Nephron (organoid): ENCODE measurements around the gene VEGFB.

ENCODE experiments used
- H3K27ac Mint-ChIP-seq, 3 experiments: 2 replicates each; pipeline ENCODE4 v1.8.0; 2020; ENCODE audit warnings: mixed read lengths in 3 of 3, mild to moderate bottlenecking in 2 of 3, moderate library complexity in 1 of 3
- H3K27me3 Mint-ChIP-seq: 2 replicates; pipeline ENCODE4 v1.8.0; 2021; ENCODE audit warnings: low read depth, mild to moderate bottlenecking, moderate library complexity, mixed read lengths
- H3K36me3 Mint-ChIP-seq: 2 replicates; pipeline ENCODE4 v1.8.0; 2020; ENCODE audit warnings: low read depth, mixed read lengths
- H3K4me1 Mint-ChIP-seq: 2 replicates; pipeline ENCODE4 v1.8.0; 2020; ENCODE audit warnings: mixed read lengths
- H3K4me3 Mint-ChIP-seq, 3 experiments: 2 replicates each; pipeline ENCODE4 v1.8.0; 2020; ENCODE audit warnings: mild to moderate bottlenecking in 3 of 3, mixed read lengths in 3 of 3, moderate library complexity in 2 of 3
- H3K9me3 Mint-ChIP-seq: 2 replicates; pipeline ENCODE4 v1.8.0; 2020; ENCODE audit warnings: mixed read lengths
- TF ChIP-seq, protein P1 (sequence below), 3 experiments: fragments of 200-600 bp; sonication (generic); IDR thresholded peaks; one replicate each; pipeline ENCODE4 v1.5.0; 2021; ENCODE audit warnings: antibody characterized with exemption in 3 of 3; ENCODE audit not compliant: unreplicated experiment in 3 of 3

VEGFB gene

DNA sequence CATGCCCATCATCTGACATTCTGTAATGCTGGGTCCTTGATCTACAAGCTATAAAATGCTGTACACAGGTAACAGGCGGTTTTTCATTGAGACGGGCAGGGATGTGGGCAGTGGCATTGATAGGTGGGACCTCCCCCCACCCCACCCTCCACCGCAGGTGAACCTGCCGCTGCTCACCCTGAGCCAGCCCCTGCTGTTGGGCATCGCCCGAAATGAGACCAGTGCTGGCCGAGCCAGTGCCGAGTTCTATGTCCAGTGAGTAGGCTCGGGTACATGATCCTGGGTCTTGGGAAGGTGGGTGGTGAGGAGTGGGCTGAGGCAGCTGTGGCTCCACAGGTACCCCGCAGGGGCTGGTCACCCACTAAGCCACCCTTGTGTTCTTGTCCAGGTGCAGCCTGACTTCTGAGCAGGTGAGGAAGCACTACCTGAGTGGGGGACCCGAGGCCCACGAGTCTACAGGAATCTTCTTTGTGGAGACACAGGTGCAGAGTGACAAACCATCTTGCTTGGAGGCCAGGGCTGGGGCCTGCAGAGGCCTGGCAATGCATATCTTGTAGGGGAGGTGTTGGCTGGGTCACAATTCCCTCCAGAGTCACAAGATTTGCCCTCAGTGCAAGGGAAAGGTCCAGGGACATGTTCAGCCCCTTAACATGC is 5.2 kb upstream of the VEGFB start:
- Mint-ChIP-seq H3K36me3 (no peaks in the 10 kb centered on the region), H3K27ac (peak overlapping the region; percentile 51 to 89 (median 62)), H3K4me3 (peak overlapping the region; percentile 84 to 92 (median 89)), H3K4me1 (peaks cover 36% of the 10 kb centered on the region), H3K27me3 (peaks cover 4% of the 10 kb centered on the region), H3K9me3 (no peaks in the 10 kb centered on the region)
- TF ChIP-seq, protein P1, sequence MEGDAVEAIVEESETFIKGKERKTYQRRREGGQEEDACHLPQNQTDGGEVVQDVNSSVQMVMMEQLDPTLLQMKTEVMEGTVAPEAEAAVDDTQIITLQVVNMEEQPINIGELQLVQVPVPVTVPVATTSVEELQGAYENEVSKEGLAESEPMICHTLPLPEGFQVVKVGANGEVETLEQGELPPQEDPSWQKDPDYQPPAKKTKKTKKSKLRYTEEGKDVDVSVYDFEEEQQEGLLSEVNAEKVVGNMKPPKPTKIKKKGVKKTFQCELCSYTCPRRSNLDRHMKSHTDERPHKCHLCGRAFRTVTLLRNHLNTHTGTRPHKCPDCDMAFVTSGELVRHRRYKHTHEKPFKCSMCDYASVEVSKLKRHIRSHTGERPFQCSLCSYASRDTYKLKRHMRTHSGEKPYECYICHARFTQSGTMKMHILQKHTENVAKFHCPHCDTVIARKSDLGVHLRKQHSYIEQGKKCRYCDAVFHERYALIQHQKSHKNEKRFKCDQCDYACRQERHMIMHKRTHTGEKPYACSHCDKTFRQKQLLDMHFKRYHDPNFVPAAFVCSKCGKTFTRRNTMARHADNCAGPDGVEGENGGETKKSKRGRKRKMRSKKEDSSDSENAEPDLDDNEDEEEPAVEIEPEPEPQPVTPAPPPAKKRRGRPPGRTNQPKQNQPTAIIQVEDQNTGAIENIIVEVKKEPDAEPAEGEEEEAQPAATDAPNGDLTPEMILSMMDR (IDR thresholded peaks at IDR 0.05; ENCODE audit: unreplicated experiment in 3 of 3) = no peak

DNA sequence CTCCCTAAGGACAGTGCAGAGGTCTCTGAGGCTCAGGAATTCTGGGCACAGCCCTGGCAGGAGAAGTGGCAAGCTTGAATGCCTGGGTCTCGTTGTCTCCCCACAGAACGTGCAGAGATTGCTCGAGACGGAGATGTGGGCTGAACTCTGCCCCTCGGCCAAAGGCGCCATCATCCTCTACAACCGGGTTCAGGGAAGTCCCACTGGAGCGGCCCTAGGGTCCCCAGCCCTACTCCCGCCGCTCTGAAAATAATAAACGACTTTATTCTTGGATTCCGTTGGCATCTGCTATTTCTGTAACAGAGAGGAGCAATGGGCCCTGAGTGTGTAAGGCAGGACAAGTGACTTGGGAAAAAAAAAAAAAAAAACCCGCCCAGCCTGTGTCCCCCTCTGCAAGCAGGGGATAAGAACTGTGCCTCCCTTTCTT is 4.6 kb upstream of the VEGFB start:
- TF ChIP-seq, protein P1 (IDR thresholded peaks at IDR 0.05; ENCODE audit: unreplicated experiment in 3 of 3) = no peak
- peak overlapping the region; percentile 84 to 92 (median 89) for H3K4me3 Mint-ChIP-seq
- no peaks in the 10 kb centered on the region for H3K36me3 Mint-ChIP-seq
- peak overlapping the region; percentile 62 to 92 (median 89) for H3K27ac Mint-ChIP-seq
- no peaks in the 10 kb centered on the region for H3K9me3 Mint-ChIP-seq
- H3K27me3 Mint-ChIP-seq = peaks cover 4% of the 10 kb centered on the region
- H3K4me1 Mint-ChIP-seq = peaks cover 36% of the 10 kb centered on the region

DNA sequence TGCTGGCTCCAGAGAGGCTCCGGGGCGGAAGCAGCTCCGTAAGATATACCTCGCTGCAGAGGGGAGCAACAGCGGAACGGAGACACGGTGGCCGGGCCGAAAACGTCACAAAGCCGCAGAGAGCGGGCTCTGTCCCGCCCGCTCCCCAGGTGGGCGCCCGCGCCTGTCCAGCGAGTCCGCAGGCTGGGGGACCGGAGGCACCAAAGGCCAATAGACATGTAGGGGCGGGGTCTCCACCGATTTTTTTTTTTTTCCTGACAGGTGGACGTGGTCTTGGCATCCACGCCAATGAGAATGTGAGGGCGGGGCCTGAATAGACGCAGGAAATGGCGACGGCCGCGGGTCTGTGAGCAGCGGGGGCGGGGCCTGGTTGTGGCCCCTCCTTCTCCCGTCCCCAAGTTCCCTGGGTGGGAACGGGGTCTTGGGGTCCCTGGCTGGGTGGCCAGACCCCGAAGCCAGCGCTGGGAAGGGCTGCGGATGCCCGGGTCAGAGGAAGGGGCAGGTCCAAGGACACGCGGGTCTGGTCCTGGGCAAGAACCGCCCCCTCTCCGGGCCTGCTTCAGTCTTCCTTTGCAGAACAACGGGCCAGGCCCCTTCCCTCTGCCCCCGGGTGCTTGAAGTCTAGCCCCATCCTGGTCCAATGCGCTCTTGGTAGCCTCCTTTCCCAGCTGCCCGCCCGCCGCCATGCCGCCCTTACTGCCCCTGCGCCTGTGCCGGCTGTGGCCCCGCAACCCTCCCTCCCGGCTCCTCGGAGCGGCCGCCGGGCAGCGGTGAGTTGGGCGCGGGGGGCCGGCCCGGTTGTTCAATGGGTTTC is 4.0 kb upstream of the VEGFB start, which contains the start of gene DNAJC4:
Gene DNAJC4 (plus strand): TSS at position 378 of the 814 bp plus-strand sequence. CDS start 307 bp downstream, at position 685.
- peaks cover 34% of the 10 kb centered on the region for H3K4me1 Mint-ChIP-seq
- no peaks in the 10 kb centered on the region for H3K36me3 Mint-ChIP-seq
- no peaks in the 10 kb centered on the region for H3K9me3 Mint-ChIP-seq
- TF ChIP-seq, protein P1 (IDR thresholded peaks at IDR 0.05; ENCODE audit: unreplicated experiment in 3 of 3) = no peak
- peaks cover 4% of the 10 kb centered on the region for H3K27me3 Mint-ChIP-seq
- peak within 1 kb of the TSS; percentile 62 to 92 (median 89) for H3K27ac Mint-ChIP-seq
- peak within 1 kb of the TSS; percentile 84 to 92 (median 89) for H3K4me3 Mint-ChIP-seq

DNA sequence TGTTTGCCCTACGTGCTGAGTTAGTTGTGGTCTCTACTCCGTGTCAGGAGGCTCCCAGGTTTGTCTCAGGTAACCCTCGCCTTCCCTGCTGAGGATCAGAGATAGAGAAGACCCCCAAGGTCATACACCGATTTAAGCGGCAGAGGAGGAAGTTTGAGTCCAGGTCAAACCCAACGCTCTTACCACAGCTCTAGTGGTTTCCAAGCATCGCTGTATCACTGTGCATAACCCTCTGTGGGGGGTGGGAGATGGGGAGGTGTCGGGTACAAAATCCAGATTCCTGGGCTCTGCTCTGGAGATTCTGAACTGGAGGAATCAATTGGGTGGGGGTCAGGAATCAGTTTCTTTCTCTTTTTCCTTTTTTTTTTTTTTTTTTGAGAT is 3.4 kb upstream of the VEGFB start:
- peak overlapping the region; percentile 84 to 92 (median 89) for H3K4me3 Mint-ChIP-seq
- TF ChIP-seq, protein P1 (IDR thresholded peaks at IDR 0.05; ENCODE audit: unreplicated experiment in 3 of 3) = no peak
- peaks cover 36% of the 10 kb centered on the region for H3K4me1 Mint-ChIP-seq
- no peaks in the 10 kb centered on the region for H3K9me3 Mint-ChIP-seq
- H3K27ac Mint-ChIP-seq = peak overlapping the region; percentile 62 to 92 (median 89)
- peaks cover 4% of the 10 kb centered on the region for H3K27me3 Mint-ChIP-seq
- no peaks in the 10 kb centered on the region for H3K36me3 Mint-ChIP-seq

DNA sequence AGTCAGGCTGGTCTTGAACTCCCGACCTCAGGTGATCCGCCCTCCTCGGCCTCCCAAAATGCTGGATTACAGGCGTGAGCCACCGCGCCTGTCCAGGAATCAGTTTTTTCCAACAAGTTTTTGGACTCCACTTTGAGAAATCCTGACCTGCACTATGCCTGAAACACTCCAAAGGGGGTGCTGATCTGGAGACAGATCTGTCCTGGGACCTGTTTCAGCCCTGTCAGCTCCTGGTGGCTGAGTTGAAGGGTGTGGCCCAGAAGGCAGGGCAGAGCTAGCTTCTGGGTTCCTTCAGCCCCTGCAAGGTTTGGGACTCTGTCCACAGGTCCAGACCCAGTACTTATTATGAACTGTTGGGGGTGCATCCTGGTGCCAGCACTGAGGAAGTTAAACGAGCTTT is 2.8 kb upstream of the VEGFB start:
- peak overlapping the region; percentile 29 to 53 (median 32) for H3K27ac Mint-ChIP-seq
- peaks cover 4% of the 10 kb centered on the region for H3K27me3 Mint-ChIP-seq
- peaks cover 36% of the 10 kb centered on the region for H3K4me1 Mint-ChIP-seq
- no peaks in the 10 kb centered on the region for H3K9me3 Mint-ChIP-seq
- no peaks in the 10 kb centered on the region for H3K36me3 Mint-ChIP-seq
- H3K4me3 Mint-ChIP-seq = peak overlapping the region; percentile 84 to 92 (median 89)
- TF ChIP-seq, protein P1 (IDR thresholded peaks at IDR 0.05; ENCODE audit: unreplicated experiment in 3 of 3) = no peak
